Fibroblast of lung (primary cell): Measurements from ENCODE around the gene PIAS1.

Experiments
- CTCF ChIP-seq, 2 donors: IDR thresholded peaks in 1 of 2; conservative IDR thresholded peaks in 1 of 2; 1 replicate in 1 of 2; 2 replicates in 1 of 2; pipeline ENCODE4 v1.5.1; 2011 to 2012; ENCODE audit warnings: low read length in 2 of 2, control low read depth in 1 of 2, inconsistent platforms in 1 of 2, low read depth in 1 of 2, mild to moderate bottlenecking in 1 of 2
- EZH2 ChIP-seq: IDR thresholded peaks from 2 replicates; pipeline ENCODE4 v1.5.1; 2012; ENCODE audit warnings: low read length, control low read depth, mild to moderate bottlenecking; ENCODE audit errors: missing control alignments

GRCh38 chr15:68029959-68030358 is 24.2 kb upstream of the PIAS1 start:
- TF ChIP-seq CTCF (conservative IDR thresholded peaks at IDR 0.05 in 1 of 2, IDR thresholded peaks at IDR 0.05 in 1 of 2; ENCODE audit: low read depth in 1 of 2, low read length in 2 of 2) (no peak), EZH2 (no peak)
